ENCODE results near the gene ASXL1.

The ASXL1 gene

DNA sequence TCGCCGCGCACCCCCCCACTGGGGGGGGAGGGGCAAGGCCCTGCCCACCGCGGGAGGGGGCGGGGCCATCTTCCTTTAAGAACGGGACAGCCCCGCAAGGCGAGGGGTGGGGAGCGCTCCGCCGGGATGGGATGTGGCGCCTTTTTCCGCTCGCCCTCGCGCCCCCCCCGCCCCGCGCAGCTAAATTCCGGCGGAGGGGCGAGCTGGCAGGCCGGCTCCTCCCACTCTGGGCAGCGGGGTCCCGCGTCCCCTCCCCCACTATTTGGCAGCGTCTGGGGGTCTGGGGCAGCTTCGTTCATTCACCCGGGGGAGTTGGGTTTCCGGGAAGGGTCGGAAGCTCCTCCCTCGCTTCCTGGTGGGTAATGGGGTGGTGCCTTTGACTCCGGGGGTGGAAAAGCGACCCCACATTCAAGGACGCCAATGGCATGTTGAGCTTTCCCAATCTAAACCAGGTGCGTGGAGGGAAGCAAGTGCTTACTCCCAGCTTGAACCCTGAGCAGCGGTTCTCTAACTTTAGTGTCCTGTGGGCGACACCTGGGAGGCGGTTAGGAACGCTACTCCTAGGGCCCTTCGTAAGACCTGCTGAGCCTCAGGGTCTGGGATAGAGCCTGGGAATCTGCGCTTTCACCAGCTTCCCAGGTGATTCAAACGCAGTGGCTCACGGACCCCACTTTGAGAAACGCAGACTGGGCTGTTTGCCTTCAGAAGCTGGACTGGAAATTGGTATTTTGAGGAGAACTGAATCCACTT lies 927 bp downstream of the ASXL1 start:
- peak overlapping the region; percentile 92 for H3K9ac ChIP-seq (ENCODE audit: low read length)
- no peaks in the 10 kb centered on the region for H3K27me3 ChIP-seq (ENCODE audit: insufficient read depth, low read length)
- H3K4me2 ChIP-seq (ENCODE audit: low read length): peak overlapping the region; percentile 86
- no peaks in the 10 kb centered on the region for H3K9me2 ChIP-seq (ENCODE audit: low read depth, low read length)
- no peak overlapping the region for H2AFZ ChIP-seq (ENCODE audit: low read length)
- H3K4me1 ChIP-seq (ENCODE audit: insufficient read depth, low read length, severe bottlenecking): peaks cover 77% of the 10 kb centered on the region
- peak overlapping the region; percentile 90 for H3K27ac ChIP-seq (ENCODE audit: low read depth, low read length, poor library complexity, severe bottlenecking)
- no peak for TF ChIP-seq EZH2 (IDR thresholded peaks at IDR 0.05; ENCODE audit: borderline replicate concordance, low read length)
- TF ChIP-seq, protein P1, sequence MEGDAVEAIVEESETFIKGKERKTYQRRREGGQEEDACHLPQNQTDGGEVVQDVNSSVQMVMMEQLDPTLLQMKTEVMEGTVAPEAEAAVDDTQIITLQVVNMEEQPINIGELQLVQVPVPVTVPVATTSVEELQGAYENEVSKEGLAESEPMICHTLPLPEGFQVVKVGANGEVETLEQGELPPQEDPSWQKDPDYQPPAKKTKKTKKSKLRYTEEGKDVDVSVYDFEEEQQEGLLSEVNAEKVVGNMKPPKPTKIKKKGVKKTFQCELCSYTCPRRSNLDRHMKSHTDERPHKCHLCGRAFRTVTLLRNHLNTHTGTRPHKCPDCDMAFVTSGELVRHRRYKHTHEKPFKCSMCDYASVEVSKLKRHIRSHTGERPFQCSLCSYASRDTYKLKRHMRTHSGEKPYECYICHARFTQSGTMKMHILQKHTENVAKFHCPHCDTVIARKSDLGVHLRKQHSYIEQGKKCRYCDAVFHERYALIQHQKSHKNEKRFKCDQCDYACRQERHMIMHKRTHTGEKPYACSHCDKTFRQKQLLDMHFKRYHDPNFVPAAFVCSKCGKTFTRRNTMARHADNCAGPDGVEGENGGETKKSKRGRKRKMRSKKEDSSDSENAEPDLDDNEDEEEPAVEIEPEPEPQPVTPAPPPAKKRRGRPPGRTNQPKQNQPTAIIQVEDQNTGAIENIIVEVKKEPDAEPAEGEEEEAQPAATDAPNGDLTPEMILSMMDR (IDR thresholded peaks at IDR 0.05; ENCODE audit: low read length): peak; percentile 6; the same call in 1 of the 2 replicates
- H3K36me3 ChIP-seq (ENCODE audit: insufficient read depth, low read length): peaks cover 23% of the 10 kb centered on the region
- peaks cover 13% of the 10 kb centered on the region; the same call in 1 of the 2 replicates for H3F3A ChIP-seq (ENCODE audit: insufficient read depth, low read length)
- peaks cover 53% of the 10 kb centered on the region for H3K79me2 ChIP-seq (ENCODE audit: insufficient read depth, low read length)
- peak overlapping the region; percentile 96 for H3K4me3 ChIP-seq (ENCODE audit: low read depth, low read length, poor library complexity, severe bottlenecking)
- H4K20me1 ChIP-seq (ENCODE audit: insufficient read depth, low read length): no peaks in the 10 kb centered on the region
- no peaks in the 10 kb centered on the region for H3K9me3 ChIP-seq (ENCODE audit: low read length)

DNA sequence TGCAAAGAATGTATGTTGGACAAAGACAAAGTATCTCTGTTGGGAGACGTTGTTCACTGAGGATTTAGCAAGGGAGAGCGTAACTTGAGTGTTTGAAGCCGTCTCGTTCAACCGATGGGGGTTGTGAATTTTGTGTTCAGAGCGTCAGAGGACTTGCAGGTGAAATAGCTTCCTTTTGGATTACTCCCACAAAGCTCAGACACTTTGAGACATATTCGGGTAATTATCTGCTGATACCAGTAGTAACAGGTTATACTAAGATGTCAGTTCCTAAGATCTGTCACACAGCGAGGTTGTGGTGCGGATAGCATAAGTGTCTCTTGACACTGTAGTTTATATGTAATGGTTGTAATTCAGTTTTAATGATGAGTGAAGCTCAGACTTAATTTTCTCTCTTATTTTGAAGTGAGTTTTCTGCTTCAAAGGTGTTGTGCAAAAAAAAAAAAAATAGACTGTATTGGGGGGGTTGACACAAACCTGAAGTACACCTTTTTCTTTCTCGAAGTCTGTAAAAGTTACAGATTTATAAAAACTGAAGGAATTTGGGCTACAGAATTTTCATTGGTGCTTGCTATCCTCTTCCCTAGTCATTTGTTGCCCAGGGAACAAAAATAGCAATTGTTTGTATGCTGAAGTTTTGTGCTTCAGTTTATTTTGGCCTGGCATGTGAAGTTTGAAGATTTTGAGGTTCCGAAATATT lies 1.7 kb downstream of the ASXL1 start:
- TF ChIP-seq EZH2 (IDR thresholded peaks at IDR 0.05; ENCODE audit: borderline replicate concordance, low read length): no peak
- TF ChIP-seq, protein P1 (IDR thresholded peaks at IDR 0.05; ENCODE audit: low read length): no peak
- H3K79me2 ChIP-seq (ENCODE audit: insufficient read depth, low read length): peaks cover 60% of the 10 kb centered on the region
- no peaks in the 10 kb centered on the region for H3K9me3 ChIP-seq (ENCODE audit: low read length)
- H3K9me2 ChIP-seq (ENCODE audit: low read depth, low read length): no peaks in the 10 kb centered on the region
- H3F3A ChIP-seq (ENCODE audit: insufficient read depth, low read length): peaks cover 13% of the 10 kb centered on the region; the same call in 1 of the 2 replicates
- H3K27me3 ChIP-seq (ENCODE audit: insufficient read depth, low read length): no peaks in the 10 kb centered on the region
- peak overlapping the region; percentile 96 for H3K4me3 ChIP-seq (ENCODE audit: low read depth, low read length, poor library complexity, severe bottlenecking)
- H3K4me1 ChIP-seq (ENCODE audit: insufficient read depth, low read length, severe bottlenecking): peaks cover 77% of the 10 kb centered on the region
- no peaks in the 10 kb centered on the region for H4K20me1 ChIP-seq (ENCODE audit: insufficient read depth, low read length)
- no peak overlapping the region for H2AFZ ChIP-seq (ENCODE audit: low read length)
- peaks cover 23% of the 10 kb centered on the region for H3K36me3 ChIP-seq (ENCODE audit: insufficient read depth, low read length)
- H3K9ac ChIP-seq (ENCODE audit: low read length): peak overlapping the region; percentile 92
- H3K4me2 ChIP-seq (ENCODE audit: low read length): peak overlapping the region; percentile 86
- H3K27ac ChIP-seq (ENCODE audit: low read depth, low read length, poor library complexity, severe bottlenecking): peak overlapping the region; percentile 90

DNA sequence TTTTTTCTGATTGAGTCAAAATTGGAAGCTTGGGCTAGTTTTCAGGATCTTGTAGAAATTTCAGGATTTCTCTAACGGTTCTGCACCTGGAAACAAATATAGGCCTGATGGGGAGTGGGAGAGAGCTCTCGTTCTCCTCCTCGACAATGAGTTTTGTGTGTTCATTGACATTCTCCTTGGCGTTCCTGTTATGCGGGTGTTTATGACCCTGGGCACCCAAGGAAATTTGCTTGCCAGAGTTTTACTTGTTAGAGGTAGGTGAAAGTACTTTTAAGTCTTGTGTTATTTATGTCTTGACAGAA lies 2.2 kb downstream of the ASXL1 start:
- no peaks in the 10 kb centered on the region for H3K9me2 ChIP-seq (ENCODE audit: low read depth, low read length)
- H3K9me3 ChIP-seq (ENCODE audit: low read length): no peaks in the 10 kb centered on the region
- no peaks in the 10 kb centered on the region for H3K27me3 ChIP-seq (ENCODE audit: insufficient read depth, low read length)
- H3K36me3 ChIP-seq (ENCODE audit: insufficient read depth, low read length): peaks cover 23% of the 10 kb centered on the region
- no peak overlapping the region for H2AFZ ChIP-seq (ENCODE audit: low read length)
- peaks cover 10% of the 10 kb centered on the region; the same call in 1 of the 2 replicates for H3F3A ChIP-seq (ENCODE audit: insufficient read depth, low read length)
- peak overlapping the region; percentile 90 for H3K27ac ChIP-seq (ENCODE audit: low read depth, low read length, poor library complexity, severe bottlenecking)
- peak overlapping the region; percentile 86 for H3K4me2 ChIP-seq (ENCODE audit: low read length)
- H3K79me2 ChIP-seq (ENCODE audit: insufficient read depth, low read length): peaks cover 65% of the 10 kb centered on the region
- H3K4me3 ChIP-seq (ENCODE audit: low read depth, low read length, poor library complexity, severe bottlenecking): peak overlapping the region; percentile 96
- peak overlapping the region; percentile 92 for H3K9ac ChIP-seq (ENCODE audit: low read length)
- peaks cover 77% of the 10 kb centered on the region for H3K4me1 ChIP-seq (ENCODE audit: insufficient read depth, low read length, severe bottlenecking)
- H4K20me1 ChIP-seq (ENCODE audit: insufficient read depth, low read length): no peaks in the 10 kb centered on the region
- no peak for TF ChIP-seq EZH2 (IDR thresholded peaks at IDR 0.05; ENCODE audit: borderline replicate concordance, low read length)
- TF ChIP-seq, protein P1 (IDR thresholded peaks at IDR 0.05; ENCODE audit: low read length): no peak
